Suprapubic skin (tissue), 3 donors: Measurements from ENCODE around the gene MAP1A.

ENCODE experiments used
- POLR2A ChIP-seq, 2 donors: fragments of 450-650 bp; IDR thresholded peaks; one replicate each; pipeline ENCODE4 v1.6.1; 2017; ENCODE audit warnings: antibody characterized with exemption in 2 of 2, mild to moderate bottlenecking in 2 of 2, moderate library complexity in 2 of 2
- TF ChIP-seq, protein P1 (sequence below), 2 donors: fragments of 200-600 bp in 1 of 2; fragments of 450-650 bp in 1 of 2; sonication (generic) in 1 of 2; IDR thresholded peaks; one replicate each; pipeline ENCODE4 v1.5.1; 2016 to 2019; ENCODE audit warnings: antibody characterized with exemption in 2 of 2, mild to moderate bottlenecking in 1 of 2, moderate library complexity in 1 of 2

DNA sequence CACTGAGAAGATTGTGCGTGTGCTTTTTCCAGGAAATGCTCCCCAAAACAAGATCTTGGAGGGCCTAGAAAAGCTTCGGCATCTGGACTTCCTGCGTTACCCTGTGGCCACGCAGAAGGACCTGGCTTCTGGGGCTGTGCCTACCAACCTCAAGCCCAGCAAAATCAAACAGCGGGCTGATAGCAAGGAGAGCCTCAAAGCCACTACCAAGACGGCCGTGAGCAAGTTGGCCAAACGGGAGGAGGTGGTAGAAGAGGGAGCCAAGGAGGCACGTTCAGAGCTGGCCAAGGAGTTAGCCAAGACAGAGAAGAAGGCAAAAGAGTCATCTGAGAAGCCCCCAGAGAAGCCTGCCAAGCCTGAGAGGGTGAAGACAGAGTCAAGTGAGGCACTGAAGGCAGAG is 4.8 kb downstream of the MAP1A start:
- TF ChIP-seq, protein P1, sequence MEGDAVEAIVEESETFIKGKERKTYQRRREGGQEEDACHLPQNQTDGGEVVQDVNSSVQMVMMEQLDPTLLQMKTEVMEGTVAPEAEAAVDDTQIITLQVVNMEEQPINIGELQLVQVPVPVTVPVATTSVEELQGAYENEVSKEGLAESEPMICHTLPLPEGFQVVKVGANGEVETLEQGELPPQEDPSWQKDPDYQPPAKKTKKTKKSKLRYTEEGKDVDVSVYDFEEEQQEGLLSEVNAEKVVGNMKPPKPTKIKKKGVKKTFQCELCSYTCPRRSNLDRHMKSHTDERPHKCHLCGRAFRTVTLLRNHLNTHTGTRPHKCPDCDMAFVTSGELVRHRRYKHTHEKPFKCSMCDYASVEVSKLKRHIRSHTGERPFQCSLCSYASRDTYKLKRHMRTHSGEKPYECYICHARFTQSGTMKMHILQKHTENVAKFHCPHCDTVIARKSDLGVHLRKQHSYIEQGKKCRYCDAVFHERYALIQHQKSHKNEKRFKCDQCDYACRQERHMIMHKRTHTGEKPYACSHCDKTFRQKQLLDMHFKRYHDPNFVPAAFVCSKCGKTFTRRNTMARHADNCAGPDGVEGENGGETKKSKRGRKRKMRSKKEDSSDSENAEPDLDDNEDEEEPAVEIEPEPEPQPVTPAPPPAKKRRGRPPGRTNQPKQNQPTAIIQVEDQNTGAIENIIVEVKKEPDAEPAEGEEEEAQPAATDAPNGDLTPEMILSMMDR (IDR thresholded peaks at IDR 0.05): no peak
- TF ChIP-seq POLR2A (IDR thresholded peaks at IDR 0.05): no peak
